H1 (cell line): ENCODE data around the gene SIRT3. TPM values are rescaled to one million over a fixed set of nuclear protein-coding genes. Genes with fewer than 3 reads are reported as not detected.

Experiments used
- CTCF ChIA-PET: fragments of 300-600 bp; sonication (Branson Sonifier 250); formaldehyde crosslinking; loops from one replicate; lab custom pipeline; 2021; ENCODE audit not compliant: partially characterized antibody; lab: Charles Lee
- POLR2A ChIA-PET: fragments of 300-600 bp; sonication (Branson Sonifier 250); formaldehyde crosslinking; loops from one replicate; lab custom pipeline; 2021; ENCODE audit warnings: inconsistent platforms; ENCODE audit not compliant: partially characterized antibody; lab: Charles Lee
- DNase-seq, 2 experiments: peaks; one replicate each; pipeline versions ENCODE4 v3.0.0 to v3.0.0-alpha.2; 2010 to 2022; ENCODE audit warnings: low spot score in 2 of 2, low read depth in 1 of 2, mixed read lengths in 1 of 2
- FAIRE-seq: peaks from 2 replicates; lab custom pipeline; 2011; peaks lifted over from hg19 to GRCh38; lab: Jason Lieb, UNC
- H2AFZ ChIP-seq: 2 replicates; pipeline ENCODE4 v1.8.1; 2012; ENCODE audit warnings: low read length, inconsistent platforms
- H2AK5ac ChIP-seq: 2 replicates; pipeline ENCODE4 v1.6.1; 2013; ENCODE audit warnings: low read depth, low read length
- H2BK120ac ChIP-seq: replicated peaks from 2 replicates; pipeline ENCODE3; 2013; ENCODE audit warnings: low read depth, low read length, inconsistent platforms
- H2BK12ac ChIP-seq: 2 replicates; pipeline ENCODE4 v1.6.1; 2013; ENCODE audit warnings: low read depth, low read length
- H2BK15ac ChIP-seq: 2 replicates; pipeline ENCODE4 v1.6.1; 2013; ENCODE audit warnings: low read length
- H2BK20ac ChIP-seq: 2 replicates; pipeline ENCODE4 v1.6.1; 2013; ENCODE audit warnings: low read length
- H2BK5ac ChIP-seq: 2 replicates; pipeline ENCODE4 v1.6.1; 2013; ENCODE audit warnings: low read depth, low read length
- H3K14ac ChIP-seq: 2 replicates; pipeline ENCODE4 v1.6.1; 2013; ENCODE audit warnings: inconsistent platforms; ENCODE audit not compliant: insufficient read length
- H3K18ac ChIP-seq: 2 replicates; pipeline ENCODE4 v1.6.1; 2013; ENCODE audit warnings: low read length; ENCODE audit errors: extremely low read depth
- H3K23ac ChIP-seq: 2 replicates; pipeline ENCODE4 v1.6.1; 2013; ENCODE audit warnings: inconsistent platforms; ENCODE audit not compliant: insufficient read length
- H3K23me2 ChIP-seq: 2 replicates; pipeline ENCODE4 v1.6.1; 2013; ENCODE audit warnings: low read depth, low read length
- H3K27ac ChIP-seq: 2 replicates; pipeline ENCODE4 v1.6.1; 2011; ENCODE audit warnings: low read depth, low read length, inconsistent platforms
- H3K27me3 ChIP-seq, 4 experiments: replicated peaks in 1 of 4; 1 replicate in 1 of 4; 2 replicates in 3 of 4; pipeline versions ENCODE4 v1.6.1 to v1.8.1; 2011 to 2013; ENCODE audit warnings: low read length in 3 of 4, mild to moderate bottlenecking in 3 of 4, inconsistent platforms in 2 of 4, mixed read lengths in 2 of 4, moderate library complexity in 1 of 4; ENCODE audit not compliant: control insufficient read depth in 3 of 4, insufficient read depth in 3 of 4; ENCODE audit errors: extremely low read depth in 1 of 4
- H3K36me3 ChIP-seq, 4 experiments: 2 replicates each; pipeline versions ENCODE4 v1.6.1 to v1.8.1; 2011 to 2013; ENCODE audit warnings: mild to moderate bottlenecking in 4 of 4, low read length in 3 of 4, moderate library complexity in 2 of 4, control low read depth in 1 of 4, inconsistent platforms in 1 of 4; ENCODE audit not compliant: insufficient read depth in 4 of 4, control insufficient read depth in 2 of 4
- H3K4ac ChIP-seq: replicated peaks from 2 replicates; pipeline ENCODE3; 2013; ENCODE audit warnings: low read length, low read depth, mixed read lengths, inconsistent platforms; ENCODE audit not compliant: insufficient read length
- H3K4me1 ChIP-seq, 4 experiments: replicated peaks in 1 of 4; 1 replicate in 1 of 4; 2 replicates in 3 of 4; pipeline versions ENCODE4 v1.6.1 to v1.8.1; 2011 to 2013; ENCODE audit warnings: low read length in 3 of 4, inconsistent platforms in 2 of 4, mixed read lengths in 1 of 4; ENCODE audit not compliant: insufficient read depth in 4 of 4, control insufficient read depth in 3 of 4
- H3K4me2 ChIP-seq, 2 experiments: 2 replicates each; pipeline versions ENCODE4 v1.6.1 to v1.8.1; 2011 to 2013; ENCODE audit warnings: low read depth in 2 of 2, low read length in 2 of 2, control low read depth in 1 of 2, inconsistent platforms in 1 of 2, mild to moderate bottlenecking in 1 of 2; ENCODE audit not compliant: insufficient read depth in 1 of 2
- H3K4me3 ChIP-seq, 4 experiments: fragments of 200-600, 300-600 bp in 1 of 4; sonication (generic), shearing (Covaris generic), sonication (Bioruptor Twin) in 1 of 4; 2 replicates each; pipeline versions ENCODE4 v1.5.1 to v1.8.1; 2011 to 2016; ENCODE audit warnings: low read length in 4 of 4, low read depth in 3 of 4, control low read depth in 2 of 4, inconsistent platforms in 2 of 4, mild to moderate bottlenecking in 2 of 4, mixed read lengths in 1 of 4, moderate library complexity in 1 of 4; ENCODE audit not compliant: insufficient read depth in 2 of 4; ENCODE audit errors: extremely low read depth in 1 of 4
- H3K56ac ChIP-seq: replicated peaks from 2 replicates; pipeline ENCODE3; 2013; ENCODE audit warnings: low read depth, mild to moderate bottlenecking, mixed read lengths, low read length, inconsistent platforms; ENCODE audit not compliant: insufficient read length
- H3K79me1 ChIP-seq: 2 replicates; pipeline ENCODE4 v1.6.1; 2013; ENCODE audit warnings: low read depth, low read length, control low read depth
- H3K79me2 ChIP-seq, 2 experiments: 2 replicates each; pipeline versions ENCODE4 v1.6.1 to v1.8.1; 2012 to 2013; ENCODE audit warnings: low read length in 2 of 2, mild to moderate bottlenecking in 2 of 2, inconsistent platforms in 1 of 2; ENCODE audit not compliant: insufficient read depth in 2 of 2, control insufficient read depth in 1 of 2
- H3K9ac ChIP-seq, 4 experiments: replicated peaks in 1 of 4; 1 replicate in 1 of 4; 2 replicates in 3 of 4; pipeline versions ENCODE4 v1.6.1 to v1.8.1; 2011 to 2013; ENCODE audit warnings: low read depth in 3 of 4, low read length in 3 of 4, control low read depth in 2 of 4, mild to moderate bottlenecking in 2 of 4, moderate library complexity in 2 of 4, inconsistent platforms in 1 of 4; ENCODE audit errors: extremely low read depth in 1 of 4
- H3K9me3 ChIP-seq, 2 experiments: 2 replicates each; pipeline versions ENCODE4 v1.6.1 to v1.8.1; 2012 to 2013; ENCODE audit warnings: mild to moderate bottlenecking in 2 of 2, moderate library complexity in 2 of 2, control low read depth in 1 of 2, inconsistent platforms in 1 of 2, low read depth in 1 of 2, low read length in 1 of 2, mixed read lengths in 1 of 2; ENCODE audit not compliant: insufficient read depth in 2 of 2
- H4K20me1 ChIP-seq, 2 experiments: replicated peaks in 1 of 2; 2 replicates each; pipeline versions ENCODE3 to v1.8.1; 2011 to 2013; ENCODE audit warnings: inconsistent platforms in 2 of 2, low read length in 2 of 2, mild to moderate bottlenecking in 1 of 2; ENCODE audit not compliant: insufficient read depth in 2 of 2, control insufficient read depth in 1 of 2
- H4K5ac ChIP-seq: 2 replicates; pipeline ENCODE4 v1.6.1; 2013; ENCODE audit warnings: low read length, low read depth, mixed read lengths, inconsistent platforms; ENCODE audit not compliant: insufficient read length
- H4K8ac ChIP-seq: 2 replicates; pipeline ENCODE4 v1.8.0; 2013; ENCODE audit warnings: mild to moderate bottlenecking, moderate library complexity, low read length, inconsistent platforms; ENCODE audit not compliant: insufficient read depth; ENCODE audit errors: extremely low read depth
- H4K91ac ChIP-seq: replicated peaks from 2 replicates; pipeline ENCODE3; 2013; ENCODE audit warnings: low read length, mixed read lengths, inconsistent platforms; ENCODE audit not compliant: insufficient read length
- BCL11A ChIP-seq, 2 experiments: IDR thresholded peaks; one replicate each; pipeline ENCODE4 v1.6.1; 2011; ENCODE audit warnings: low read depth in 2 of 2, low read length in 2 of 2, mild to moderate bottlenecking in 2 of 2
- CBX8 ChIP-seq: fragments of 300-800, 300-1000 bp; sonication (generic); IDR thresholded peaks from 2 replicates; pipeline ENCODE4 v1.7.1; 2016; ENCODE audit warnings: low read depth, low read length, borderline replicate concordance
- CHD2 ChIP-seq: IDR thresholded peaks from 2 replicates; pipeline ENCODE4 v1.6.1; 2012; ENCODE audit warnings: low read length, improper control_type of control experiment
- WGBS, 2 experiments: shearing (Covaris generic) in 1 of 2; methylation state at CpG; one replicate each; pipeline versions ENCODE4 v1.1.6 to v1.1.7; 2013 to 2015; ENCODE audit warnings: low lambda C conversion rate in 2 of 2, mixed read lengths in 2 of 2, inconsistent platforms in 1 of 2, low coverage in 1 of 2, missing lambda C conversion rate in 1 of 2; ENCODE audit not compliant: insufficient replicate concordance in 2 of 2, insufficient coverage in 1 of 2, insufficient read length in 1 of 2; ENCODE audit errors: extremely low coverage in 1 of 2, missing lambda C conversion rate in 1 of 2; 5-methylcytosine and 5-hydroxymethylcytosine counted together
- polyA plus RNA-seq, 7 experiments: library from polyadenylated mRNA; depleted of rRNA in 3 of 7; stranded (reverse) in 5 of 7; unstranded in 2 of 7; fragments of >200 nt in 5 of 7; fragments of 200-250 nt in 2 of 7; gene quantifications; 1 replicate in 5 of 7; 2 replicates in 1 of 7; 4 replicates in 1 of 7; pipeline versions ENCODE4 v1.2.1 to v1.2.3, GENCODE V29; 2011 to 2013; ENCODE audit warnings: missing spikeins in 2 of 7, mixed read lengths in 2 of 7
- total RNA-seq: library from RNA; stranded (reverse); fragmentation: NEBNext Ultra II Directional; extraction: Animal tissue kit (Norgen Biotek cat#: 25700); gene quantifications from 2 replicates; pipeline ENCODE4 v1.2.1, GENCODE V29; 2021

Gene SIRT3
- total and polyA plus RNA-seq, 2 of the 8 experiments (the other 6 are each of a cell fraction or from before 2014, with no cell fraction given), result 14.3 to 21.6 TPM

- Histone ChIP-seq H2AFZ (no peak overlapping the region), H3K18ac (no peak overlapping the region), H3K79me2 (no peaks in the 10 kb centered on the region), H3K23ac (no peak overlapping the region), H2BK15ac (no peak overlapping the region), H4K8ac (no peak overlapping the region), H4K20me1 (peaks cover 0 to 1% of the 10 kb centered on the region in 2 experiments), H2BK5ac (no peak overlapping the region), H3K27me3 (no peaks in the 10 kb centered on the region), H3K14ac (no peak overlapping the region), H2AK5ac (no peak overlapping the region), H3K27ac (no peak overlapping the region), H3K4me2 (no peak overlapping the region), H3K56ac (no peak overlapping the region), H3K4ac (no peak overlapping the region), H2BK12ac (no peak overlapping the region), H3K4me3 (no peak overlapping the region), H2BK20ac (no peak overlapping the region), H2BK120ac (no peak overlapping the region), H3K36me3 (peaks cover 9 to 25% (median 16%) of the 10 kb centered on the region in 4 experiments), H4K91ac (no peak overlapping the region), H3K4me1 (no peaks in the 10 kb centered on the region), H3K9me3 (no peaks in the 10 kb centered on the region), H3K23me2 (no peaks in the 10 kb centered on the region), H4K5ac (no peak overlapping the region), H3K9ac (no peak overlapping the region), H3K79me1 (no peaks in the 10 kb centered on the region)
- CTCF ChIA-PET, result interaction anchor here (1.7 to 2.1 kb wide), 2 partner anchors 33 to 144 kb away, joined by 6 to 8 read pairs; no protein-coding TSS in a partner anchor
- FAIRE-seq (no peak), DNase-seq (no peak)
- POLR2A ChIA-PET, result interaction anchor here (1.6 to 8.7 kb wide), 4 partner anchors 8 to 153 kb away, joined by 5 to 99 read pairs (median 7); partner anchors contain the start of genes B4GALNT4, PSMD13 and SIRT3
- TF ChIP-seq CBX8 (no peak), CHD2 (no peak), BCL11A (IDR thresholded peaks at IDR 0.05; ENCODE audit: low read depth in 2 of 2, low read length in 2 of 2) (no peak)
- 94% methylated on average over 3 of the region's 3 CpGs; no CpG with 5 or more reads in 1 of the 2 experiments for WGBS, 2 experiments
These were observed 18.4 kb downstream of the SIRT3 start for GRCh38 chr11:217704-218103.
